ENCODE results near the gene DIP2A.

DIP2A gene

DNA sequence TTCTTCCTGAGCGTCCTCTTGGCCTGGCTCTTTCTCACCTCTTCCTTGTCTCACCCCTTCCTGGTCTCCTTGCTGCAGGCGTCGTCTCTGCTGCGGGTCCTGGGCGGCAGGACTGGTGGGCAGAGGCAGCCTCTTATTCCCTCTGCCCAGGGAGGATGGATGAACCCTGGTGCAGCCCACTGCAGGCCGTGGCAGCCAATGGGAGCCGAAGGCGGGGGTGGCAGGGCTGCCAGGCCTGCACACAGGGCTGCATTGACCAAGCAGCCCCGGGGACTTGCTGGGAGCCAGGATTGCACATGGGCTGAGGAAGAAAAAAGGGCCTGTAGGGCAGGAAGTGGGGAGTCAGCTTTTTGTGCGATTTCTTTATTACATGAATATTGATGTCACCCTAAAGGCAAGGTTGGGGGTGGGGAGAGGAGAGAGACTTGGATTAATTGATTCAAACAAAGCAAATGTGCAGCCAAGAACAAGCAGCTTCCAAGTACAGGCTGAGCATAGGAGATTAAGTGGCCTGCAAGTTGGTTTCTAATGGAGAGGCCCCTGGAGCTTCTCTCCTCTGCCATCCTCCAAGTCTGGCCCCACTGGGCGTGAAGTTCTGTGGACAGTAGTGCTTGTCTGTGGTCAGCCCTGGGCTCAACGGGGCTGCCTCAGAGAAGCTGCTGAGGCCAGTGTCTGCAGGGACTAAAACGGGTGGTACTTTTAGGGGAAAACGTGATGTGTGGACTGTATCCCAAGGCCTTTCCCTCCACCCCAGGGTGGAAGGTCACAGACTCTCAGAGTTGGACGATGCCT lies 146.5 kb downstream of the DIP2A start, which contains the start of gene S100B:
Gene S100B, minus strand, starts transcription at position 108 of the 792 bp plus-strand sequence. CDS start 2,667 bp downstream, outside the sequence.
- no peaks in the 10 kb centered on the region for H3K36me3 ChIP-seq (ENCODE audit: control insufficient read depth, insufficient read depth, low read length)
- no peak within 1 kb of the TSS for H3K4me3 ChIP-seq (ENCODE audit: low read length)
- H3K4me1 ChIP-seq (ENCODE audit: control insufficient read depth, insufficient read depth, low read length): peaks cover 2% of the 10 kb centered on the region
- no peaks in the 10 kb centered on the region for H3K27me3 ChIP-seq (ENCODE audit: control insufficient read depth, insufficient read depth, low read length)
- no CpG with 5 or more reads among the region's 15 CpGs for WGBS (ENCODE audit: insufficient coverage, insufficient read length)
- H3K9me3 ChIP-seq (ENCODE audit: control insufficient read depth, insufficient read depth, low read length): no peaks in the 10 kb centered on the region
- no peak for DNase-seq (ENCODE audit: low read depth, low spot score)
- no peak within 1 kb of the TSS for H3K27ac ChIP-seq (ENCODE audit: low read length)

DNA sequence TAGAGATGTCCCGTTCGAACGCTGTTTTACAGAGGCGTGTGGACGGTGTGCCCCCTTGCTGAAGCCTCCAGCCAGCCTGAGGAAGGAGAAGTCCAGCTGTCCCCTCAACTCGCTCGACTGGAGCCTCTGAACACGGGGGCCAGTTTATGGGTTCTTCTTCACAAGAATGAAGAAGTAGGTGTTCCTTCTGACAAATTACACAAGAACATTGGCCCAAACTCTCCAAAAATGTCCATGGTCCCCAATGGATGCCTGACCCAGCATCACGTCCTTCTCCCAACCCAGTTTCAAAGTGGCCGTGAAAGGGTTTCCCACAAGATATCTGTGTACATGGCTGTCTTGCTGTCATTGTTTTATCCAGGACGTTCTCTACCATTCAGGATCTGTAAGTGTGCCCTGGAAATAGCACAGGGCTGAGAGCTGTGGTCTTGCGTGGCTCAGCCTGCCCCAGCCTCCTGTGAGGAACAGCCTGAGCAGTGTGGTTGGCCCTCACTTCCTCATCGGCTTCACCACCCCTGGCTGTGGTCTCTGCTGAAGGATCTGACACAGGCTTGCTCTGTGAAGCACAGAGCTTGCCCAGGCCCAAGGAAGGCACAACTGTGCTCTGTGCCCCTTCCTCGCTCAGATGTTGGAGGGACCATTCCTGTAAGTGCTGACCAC lies 147.2 kb downstream of the DIP2A start:
- Histone ChIP-seq H3K36me3 (ENCODE audit: control insufficient read depth, insufficient read depth, low read length) (no peaks in the 10 kb centered on the region), H3K27ac (ENCODE audit: low read length) (no peak overlapping the region), H3K4me1 (ENCODE audit: control insufficient read depth, insufficient read depth, low read length) (peaks cover 2% of the 10 kb centered on the region), H3K27me3 (ENCODE audit: control insufficient read depth, insufficient read depth, low read length) (no peaks in the 10 kb centered on the region), H3K4me3 (ENCODE audit: low read length) (no peak overlapping the region), H3K9me3 (ENCODE audit: control insufficient read depth, insufficient read depth, low read length) (no peaks in the 10 kb centered on the region)
- no CpG with 5 or more reads among the region's 14 CpGs for WGBS (ENCODE audit: insufficient coverage, insufficient read length)
- no peak for DNase-seq (ENCODE audit: low read depth, low spot score)

DNA sequence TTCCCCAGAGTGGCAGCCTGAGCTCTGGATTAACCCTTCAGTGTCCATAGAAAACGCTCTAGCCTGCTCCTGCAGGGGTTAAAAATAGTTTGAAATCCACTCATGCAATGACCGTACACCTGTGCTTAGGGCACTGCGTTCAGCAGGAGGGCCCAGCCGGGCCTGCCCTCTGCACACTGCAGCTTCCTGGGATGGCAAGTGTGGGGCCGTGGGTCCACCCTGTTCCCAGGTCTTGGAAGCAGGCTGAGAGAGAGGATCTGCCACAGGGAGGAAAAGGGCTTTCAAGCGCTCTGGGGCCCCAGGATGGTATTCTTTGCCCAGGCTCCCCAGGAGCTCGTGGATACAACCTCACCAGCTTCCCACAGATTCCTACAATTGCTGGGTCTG lies 147.7 kb downstream of the DIP2A start:
- WGBS (ENCODE audit: insufficient coverage, insufficient read length): no CpG with 5 or more reads among the region's 7 CpGs
- no peak for DNase-seq (ENCODE audit: low read depth, low spot score)
- no peaks in the 10 kb centered on the region for H3K9me3 ChIP-seq (ENCODE audit: control insufficient read depth, insufficient read depth, low read length)
- no peak overlapping the region for H3K4me3 ChIP-seq (ENCODE audit: low read length)
- H3K4me1 ChIP-seq (ENCODE audit: control insufficient read depth, insufficient read depth, low read length): peaks cover 2% of the 10 kb centered on the region
- no peaks in the 10 kb centered on the region for H3K27me3 ChIP-seq (ENCODE audit: control insufficient read depth, insufficient read depth, low read length)
- no peaks in the 10 kb centered on the region for H3K36me3 ChIP-seq (ENCODE audit: control insufficient read depth, insufficient read depth, low read length)
- no peak overlapping the region for H3K27ac ChIP-seq (ENCODE audit: low read length)

DNA sequence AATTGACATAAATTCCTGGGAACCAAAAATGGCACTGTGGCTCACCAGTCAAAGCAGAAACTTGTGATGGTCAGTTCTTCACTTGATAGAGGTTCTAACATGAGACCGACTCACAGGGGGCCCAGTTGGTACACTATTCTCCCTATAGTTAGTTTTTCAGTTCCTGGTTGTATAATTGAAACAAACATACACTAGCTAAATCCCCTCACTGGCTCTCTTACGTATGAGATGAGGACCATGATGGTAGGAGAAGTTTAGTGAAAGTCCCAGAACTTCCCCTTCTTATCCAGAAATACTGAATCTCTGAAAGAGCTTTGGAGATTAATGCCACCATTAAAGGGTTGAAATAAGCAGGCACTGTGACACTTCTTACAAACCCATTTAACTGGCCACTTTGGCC lies 148.9 kb downstream of the DIP2A start:
- H3K9me3 ChIP-seq (ENCODE audit: control insufficient read depth, insufficient read depth, low read length): no peaks in the 10 kb centered on the region
- no peak overlapping the region for H3K27ac ChIP-seq (ENCODE audit: low read length)
- no peaks in the 10 kb centered on the region for H3K27me3 ChIP-seq (ENCODE audit: control insufficient read depth, insufficient read depth, low read length)
- H3K36me3 ChIP-seq (ENCODE audit: control insufficient read depth, insufficient read depth, low read length): no peaks in the 10 kb centered on the region
- DNase-seq (ENCODE audit: low read depth, low spot score): no peak
- peaks cover 2% of the 10 kb centered on the region for H3K4me1 ChIP-seq (ENCODE audit: control insufficient read depth, insufficient read depth, low read length)
- no CpG with 5 or more reads among the region's 2 CpGs for WGBS (ENCODE audit: insufficient coverage, insufficient read length)
- no peak overlapping the region for H3K4me3 ChIP-seq (ENCODE audit: low read length)

DNA sequence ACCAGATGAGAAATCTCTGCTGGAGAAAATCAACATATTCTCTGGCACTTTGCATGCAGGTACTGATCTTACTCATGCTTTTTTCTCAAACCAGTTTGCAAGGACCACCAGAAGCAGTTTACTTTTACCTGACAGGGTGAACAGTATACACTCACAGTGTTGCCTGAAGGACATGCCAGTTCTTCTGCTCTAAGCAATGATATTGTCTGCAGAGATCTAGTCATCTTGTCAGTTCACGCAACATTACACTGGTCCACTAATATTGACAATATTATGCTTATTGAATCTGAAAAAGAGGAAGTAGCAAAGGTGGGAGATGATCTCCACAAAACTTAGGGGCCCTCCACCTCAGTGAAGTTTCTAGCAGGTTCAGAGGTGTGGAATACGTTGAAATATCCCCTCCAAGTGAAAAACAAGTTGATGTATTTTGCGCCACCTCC lies 150.0 kb downstream of the DIP2A start:
- Histone ChIP-seq H3K36me3 (ENCODE audit: control insufficient read depth, insufficient read depth, low read length) (no peaks in the 10 kb centered on the region), H3K4me3 (ENCODE audit: low read length) (no peak overlapping the region), H3K9me3 (ENCODE audit: control insufficient read depth, insufficient read depth, low read length) (no peaks in the 10 kb centered on the region), H3K4me1 (ENCODE audit: control insufficient read depth, insufficient read depth, low read length) (peaks cover 2% of the 10 kb centered on the region), H3K27ac (ENCODE audit: low read length) (no peak overlapping the region), H3K27me3 (ENCODE audit: control insufficient read depth, insufficient read depth, low read length) (no peaks in the 10 kb centered on the region)
- no peak for DNase-seq (ENCODE audit: low read depth, low spot score)
- WGBS (ENCODE audit: insufficient coverage, insufficient read length): no CpG with 5 or more reads among the region's 3 CpGs

DNA sequence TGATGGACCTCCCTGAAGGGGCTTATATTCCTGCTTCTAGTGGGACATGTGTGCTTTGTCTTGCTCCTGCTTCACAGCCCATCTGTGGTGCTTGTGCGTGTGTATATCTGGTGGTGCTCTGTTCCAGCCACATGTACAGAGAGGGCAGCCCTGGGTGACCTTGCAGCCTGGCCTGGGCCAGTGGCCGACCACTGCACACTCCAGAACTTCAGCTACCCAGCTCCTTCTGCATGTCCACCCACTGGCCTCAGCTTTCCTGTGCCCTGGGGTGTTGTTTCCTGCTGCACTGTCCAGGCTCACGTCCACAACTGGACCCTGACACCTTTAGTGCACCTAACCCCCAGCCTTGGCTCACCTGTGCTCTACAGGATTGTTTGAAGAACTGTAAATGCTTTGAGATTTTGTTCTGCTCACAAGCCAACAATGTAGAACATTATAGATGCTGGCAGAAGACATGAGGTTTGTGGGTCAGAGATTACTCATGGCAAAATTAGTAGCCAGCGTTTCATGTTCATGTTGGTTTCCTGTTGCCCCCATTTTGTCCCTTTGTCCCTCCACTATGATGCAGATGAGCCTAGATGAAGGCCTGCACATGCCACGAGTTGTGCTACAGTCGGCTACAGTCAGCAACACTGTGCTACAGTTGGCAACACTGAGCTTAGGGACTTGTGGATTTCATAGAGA lies 151.5 kb downstream of the DIP2A start:
- H3K27me3 ChIP-seq (ENCODE audit: control insufficient read depth, insufficient read depth, low read length): no peaks in the 10 kb centered on the region
- H3K4me3 ChIP-seq (ENCODE audit: low read length): no peak overlapping the region
- no peak for DNase-seq (ENCODE audit: low read depth, low spot score)
- no peaks in the 10 kb centered on the region for H3K36me3 ChIP-seq (ENCODE audit: control insufficient read depth, insufficient read depth, low read length)
- no peaks in the 10 kb centered on the region; the same call in 1 of the 2 replicates for H3K4me1 ChIP-seq (ENCODE audit: control insufficient read depth, insufficient read depth, low read length)
- no CpG with 5 or more reads among the region's 6 CpGs for WGBS (ENCODE audit: insufficient coverage, insufficient read length)
- no peak overlapping the region for H3K27ac ChIP-seq (ENCODE audit: low read length)
- no peaks in the 10 kb centered on the region for H3K9me3 ChIP-seq (ENCODE audit: control insufficient read depth, insufficient read depth, low read length)

DNA sequence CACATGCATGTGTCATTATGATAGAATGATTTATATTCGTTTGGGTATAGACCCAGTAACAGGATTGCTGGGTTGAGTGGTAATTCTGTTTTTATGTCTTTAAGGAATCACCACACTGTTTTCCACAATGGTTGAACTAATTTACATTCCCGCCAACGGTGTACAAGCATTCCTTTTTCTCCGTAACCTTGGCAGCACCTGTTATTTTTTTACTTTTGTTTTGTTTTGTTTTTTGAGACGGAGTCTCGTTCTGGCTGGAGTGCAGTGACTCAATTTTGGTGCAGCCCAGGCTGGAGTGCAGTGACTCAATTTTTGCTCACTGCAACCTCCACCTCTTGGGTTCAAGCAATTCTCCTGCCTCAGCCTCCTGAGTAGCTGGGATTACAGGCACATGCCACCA lies 154.7 kb downstream of the DIP2A start:
- WGBS (ENCODE audit: insufficient coverage, insufficient read length): no CpG with 5 or more reads among the region's 6 CpGs
- Histone ChIP-seq H3K4me1 (ENCODE audit: control insufficient read depth, insufficient read depth, low read length) (no peaks in the 10 kb centered on the region), H3K36me3 (ENCODE audit: control insufficient read depth, insufficient read depth, low read length) (no peaks in the 10 kb centered on the region)

DNA sequence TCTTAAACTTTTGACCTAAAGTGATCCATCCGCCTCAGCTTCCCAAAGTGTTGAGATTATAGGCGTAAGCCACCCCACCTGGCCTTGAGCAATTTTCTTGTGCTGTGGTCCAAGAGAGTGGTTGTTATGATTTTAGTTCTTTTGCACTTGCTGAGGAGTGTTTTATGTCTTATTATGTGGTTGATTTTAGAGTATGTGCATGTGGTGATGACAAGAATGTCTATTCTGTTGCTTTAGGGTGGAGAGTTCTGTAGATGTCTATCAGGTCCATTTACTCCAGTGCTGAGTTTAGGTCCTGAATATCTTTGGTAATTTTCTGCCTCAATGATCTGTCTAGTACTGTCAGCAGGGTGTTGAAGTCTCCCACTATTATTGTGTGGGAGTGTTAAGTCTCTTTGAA lies 157.4 kb downstream of the DIP2A start:
- no peaks in the 10 kb centered on the region for H3K27me3 ChIP-seq (ENCODE audit: control insufficient read depth, insufficient read depth, low read length)
- no CpG with 5 or more reads among the region's 2 CpGs for WGBS (ENCODE audit: insufficient coverage, insufficient read length)

More for the DNA sequence above, 154.7 kb downstream of the DIP2A start:
- Histone ChIP-seq H3K27me3 (ENCODE audit: control insufficient read depth, insufficient read depth, low read length) (no peaks in the 10 kb centered on the region), H3K27ac (ENCODE audit: low read length) (no peak overlapping the region), H3K4me3 (ENCODE audit: low read length) (no peak overlapping the region), H3K9me3 (ENCODE audit: control insufficient read depth, insufficient read depth, low read length) (no peaks in the 10 kb centered on the region)
- no peak for DNase-seq (ENCODE audit: low read depth, low spot score)

DNA sequence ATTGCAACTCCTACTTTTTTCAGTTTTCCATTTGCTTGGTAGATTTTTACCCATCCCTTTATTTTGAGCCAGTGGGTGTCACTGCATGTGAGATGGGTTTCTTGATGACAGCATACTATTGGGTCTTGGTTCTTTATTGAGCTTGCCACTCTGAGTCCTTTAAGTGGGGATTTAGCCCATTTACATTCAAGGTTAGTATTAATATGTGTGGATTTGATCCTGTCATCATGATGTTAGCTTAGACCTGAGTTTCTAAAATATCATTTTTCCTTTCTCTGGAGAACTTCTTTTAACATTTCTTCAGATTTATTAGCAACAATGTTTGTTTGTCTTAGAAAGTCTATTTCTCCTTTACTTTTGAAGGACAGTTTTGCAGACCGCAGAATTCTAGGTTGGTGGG lies 158.0 kb downstream of the DIP2A start:
- Histone ChIP-seq H3K27me3 (ENCODE audit: control insufficient read depth, insufficient read depth, low read length) (no peaks in the 10 kb centered on the region), H3K27ac (ENCODE audit: low read length) (no peak overlapping the region), H3K4me3 (ENCODE audit: low read length) (no peak overlapping the region), H3K9me3 (ENCODE audit: control insufficient read depth, insufficient read depth, low read length) (no peaks in the 10 kb centered on the region), H3K36me3 (ENCODE audit: control insufficient read depth, insufficient read depth, low read length) (no peaks in the 10 kb centered on the region), H3K4me1 (ENCODE audit: control insufficient read depth, insufficient read depth, low read length) (no peaks in the 10 kb centered on the region)
- WGBS (ENCODE audit: insufficient coverage, insufficient read length): no CpG with 5 or more reads among the region's 1 CpG
- DNase-seq (ENCODE audit: low read depth, low spot score): no peak

More for the DNA sequence above, 157.4 kb downstream of the DIP2A start:
- H3K4me3 ChIP-seq (ENCODE audit: low read length): no peak overlapping the region
- no peak overlapping the region for H3K27ac ChIP-seq (ENCODE audit: low read length)
- H3K36me3 ChIP-seq (ENCODE audit: control insufficient read depth, insufficient read depth, low read length): no peaks in the 10 kb centered on the region
- no peaks in the 10 kb centered on the region for H3K4me1 ChIP-seq (ENCODE audit: control insufficient read depth, insufficient read depth, low read length)
- no peak for DNase-seq (ENCODE audit: low read depth, low spot score)
- no peaks in the 10 kb centered on the region for H3K9me3 ChIP-seq (ENCODE audit: control insufficient read depth, insufficient read depth, low read length)

DNA sequence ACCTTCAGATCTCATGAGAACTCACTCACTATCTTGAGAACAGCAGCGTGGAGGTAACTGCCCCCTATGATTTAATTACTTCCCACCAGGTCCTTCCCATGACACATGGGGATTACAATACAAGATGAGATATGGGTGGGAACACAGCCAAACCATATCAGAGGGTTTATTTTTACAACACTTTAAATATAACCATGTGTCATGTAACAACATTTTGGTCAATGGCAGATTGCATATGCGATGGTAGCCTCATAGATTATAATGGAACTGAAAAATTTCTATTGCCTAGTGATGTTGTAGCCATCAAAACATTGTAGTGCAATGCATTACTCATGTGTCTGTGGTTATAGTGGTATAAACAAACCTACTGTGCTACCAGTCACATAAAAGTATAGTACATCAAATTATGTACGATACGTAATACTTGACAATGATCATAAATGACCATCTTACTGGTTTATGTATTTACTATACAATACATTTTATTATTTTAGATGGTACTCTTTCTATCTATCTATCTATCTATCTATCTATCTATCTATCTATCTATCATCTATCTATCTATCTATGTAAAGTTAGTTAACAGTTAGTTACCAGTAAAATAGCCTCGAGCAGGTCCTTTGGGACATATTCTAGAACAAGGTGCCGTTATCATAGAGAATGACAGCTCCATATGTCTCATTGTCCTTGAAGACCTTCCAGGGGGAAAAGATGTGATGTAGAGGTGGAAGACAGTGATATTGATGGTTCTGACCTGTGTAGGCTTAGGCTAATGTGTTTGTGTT lies 158.8 kb downstream of the DIP2A start:
- no peak overlapping the region for H3K4me3 ChIP-seq (ENCODE audit: low read length)
- no peak for DNase-seq (ENCODE audit: low read depth, low spot score)
- H3K27me3 ChIP-seq (ENCODE audit: control insufficient read depth, insufficient read depth, low read length): no peaks in the 10 kb centered on the region
- H3K27ac ChIP-seq (ENCODE audit: low read length): no peak overlapping the region
- no CpG with 5 or more reads among the region's 6 CpGs for WGBS (ENCODE audit: insufficient coverage, insufficient read length)
- no peaks in the 10 kb centered on the region for H3K4me1 ChIP-seq (ENCODE audit: control insufficient read depth, insufficient read depth, low read length)
- no peaks in the 10 kb centered on the region for H3K36me3 ChIP-seq (ENCODE audit: control insufficient read depth, insufficient read depth, low read length)
- no peaks in the 10 kb centered on the region for H3K9me3 ChIP-seq (ENCODE audit: control insufficient read depth, insufficient read depth, low read length)

All from iPS DF 6.9 (cell line).